ENCODE results near the gene CIZ1.

GRCh38 chr9:128169925-128170324, 21.4 kb downstream of the CIZ1 start:
- TF ChIP-seq POLR2A (IDR thresholded peaks at IDR 0.05) (no peak), CTCF (IDR thresholded peaks at IDR 0.05) (no peak)
